Ovary (tissue), 9 donors: ENCODE measurements around the gene SBK3. TPM values are rescaled to one million over a fixed set of nuclear protein-coding genes. Genes with fewer than 3 reads are reported as not detected.
A peak's percentile ranks its signal among the peaks of the same experiment; 100 is the strongest.
"Not testable (repeated sequence)": the region's sequence is repeated elsewhere in the genome, so short reads cannot be mapped to it uniquely, and the experiment has no call there.

ENCODE experiments used
- DNase-seq, 5 donors: peaks; one replicate each; pipeline ENCODE4 v3.0.0-alpha.2; 2019 to 2020
- H3K27ac ChIP-seq, 2 donors: fragments of 200-600 bp; one replicate each; pipeline versions ENCODE4 v1.5.1 to v1.8.0; 2019 to 2022
- H3K27me3 ChIP-seq: fragments of 200-600 bp; one replicate; pipeline ENCODE4 v1.8.0; 2022
- H3K36me3 ChIP-seq: fragments of 200-600 bp; sonication (generic); one replicate; pipeline ENCODE4 v1.5.1; 2019
- H3K4me1 ChIP-seq: one replicate; pipeline ENCODE4 v1.8.1; 2013; ENCODE audit warnings: mild to moderate bottlenecking, moderate library complexity; ENCODE audit not compliant: insufficient read depth
- H3K4me3 ChIP-seq: fragments of 200-600 bp; sonication (generic); one replicate; pipeline ENCODE4 v1.5.1; 2017
- H3K9me3 ChIP-seq, 2 donors: fragments of 200-600 bp in 1 of 2; sonication (generic) in 1 of 2; one replicate each; pipeline versions ENCODE4 v1.5.1 to v1.8.1; 2013 to 2019; ENCODE audit warnings: mild to moderate bottlenecking in 1 of 2, moderate library complexity in 1 of 2
- EP300 ChIP-seq: sonication (generic); formaldehyde crosslinking; IDR thresholded peaks from one replicate; pipeline ENCODE4 v1.6.1; 2017; ENCODE audit warnings: antibody characterized with exemption
- POLR2A ChIP-seq: fragments of 450-650 bp; IDR thresholded peaks from one replicate; pipeline ENCODE4 v1.6.1; 2017; ENCODE audit warnings: antibody characterized with exemption, mild to moderate bottlenecking, moderate library complexity
- WGBS, 3 donors: extraction: QIAGEN DNeasy Blood & Tissue Kit in 1 of 3; methylation state at CpG; one replicate each; pipeline versions ENCODE4 v1.1.5 to v1.1.7; 2013 to 2017; 5-methylcytosine and 5-hydroxymethylcytosine counted together
- intact Hi-C, 4 donors: fragments of 100-400 bp; cut with DNase I; formaldehyde crosslinking; loops; one replicate each; pipeline versions ENCODE4 v1.11.0 to v1.15.1; 2022 to 2023
- polyA plus RNA-seq, 2 donors: library from polyadenylated mRNA; stranded (reverse); fragments of 200-250 nt in 1 of 2; fragments of 350-450 nt in 1 of 2; fragmentation: Illumina TruSeq in 1 of 2; extraction: RNeasy Lipid Tissue Mini Kit (QIAGEN cat#74804) in 1 of 2; gene quantifications; one replicate each; pipeline ENCODE4 v1.2.3, GENCODE V29; 2013 to 2014
- total RNA-seq, 7 donors: library from RNA; depleted of rRNA in 2 of 7; stranded (reverse); fragments of >200 nt in 2 of 7; fragmentation: NEBNext Ultra II Directional in 3 of 7; extraction: Animal tissue kit (Norgen Biotek cat#: 25700) in 3 of 7; gene quantifications; one replicate each; pipeline versions ENCODE4 v1.1.0 to v1.2.4, GENCODE V29; 2016 to 2023
- TF ChIP-seq, protein P1 (sequence below), 3 donors: fragments of 450-650 bp in 2 of 3; fragments of 200-600 bp in 1 of 3; IDR thresholded peaks; one replicate each; pipeline versions ENCODE4 v1.5.1 to v1.8.0; 2016 to 2022; ENCODE audit warnings: antibody characterized with exemption in 3 of 3, mild to moderate bottlenecking in 1 of 3
- donor health status: DM: no; HTN: no; CAD: no; lungs with moderate emphysema.
- donor health status: DM: no; HTN: no; CAD: no.
- donor health status: Bipolar disorder and iron deficiency.
- donor health status: DM: yes; HTN: yes; CAD: no.
- donor health status: DM: no; HTN: no; CAD: no.
- donor health status: DM: yes; HTN: yes; CAD: no.

The SBK3 gene
- total and polyA plus RNA-seq, 9 donors, result 0.17 to 0.34 (median 0.26) TPM; not detected in 5

DNA sequence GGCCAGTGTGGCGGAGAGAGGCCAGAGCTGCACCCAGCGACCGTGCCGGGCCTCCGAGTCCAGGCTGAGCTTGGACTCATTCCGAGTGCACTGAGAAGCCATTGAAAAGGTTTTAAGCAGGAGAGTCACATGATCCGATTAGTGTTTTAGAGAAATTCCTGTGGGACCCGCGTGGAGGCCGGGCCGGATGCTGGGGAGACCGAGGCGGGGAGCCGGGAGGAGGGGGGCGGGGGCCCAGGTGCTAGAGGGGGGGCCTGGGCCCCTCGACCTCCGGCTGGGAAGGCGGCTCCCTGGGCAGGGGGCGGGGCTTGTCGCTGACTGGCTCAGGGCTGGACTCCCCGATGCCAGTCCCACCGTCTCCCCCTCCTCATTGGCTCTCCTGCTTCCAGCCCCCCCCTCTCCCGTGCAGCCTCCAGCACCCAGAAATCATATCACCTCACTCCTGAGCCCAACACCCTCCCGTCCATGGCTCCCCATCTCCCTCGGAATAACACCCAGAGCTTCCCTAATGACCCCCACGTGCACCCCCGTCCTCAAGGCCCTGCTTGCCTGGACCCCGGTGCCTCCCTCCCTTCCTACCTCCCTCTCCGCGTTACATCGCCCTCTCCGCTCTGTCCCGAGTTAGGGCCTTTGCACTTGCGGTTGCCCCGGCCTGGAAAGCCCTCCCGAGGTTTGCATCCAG, 40.5 kb upstream of the SBK3 start:
- TF ChIP-seq EP300 (no peak), POLR2A (no peak)
- TF ChIP-seq, protein P1, sequence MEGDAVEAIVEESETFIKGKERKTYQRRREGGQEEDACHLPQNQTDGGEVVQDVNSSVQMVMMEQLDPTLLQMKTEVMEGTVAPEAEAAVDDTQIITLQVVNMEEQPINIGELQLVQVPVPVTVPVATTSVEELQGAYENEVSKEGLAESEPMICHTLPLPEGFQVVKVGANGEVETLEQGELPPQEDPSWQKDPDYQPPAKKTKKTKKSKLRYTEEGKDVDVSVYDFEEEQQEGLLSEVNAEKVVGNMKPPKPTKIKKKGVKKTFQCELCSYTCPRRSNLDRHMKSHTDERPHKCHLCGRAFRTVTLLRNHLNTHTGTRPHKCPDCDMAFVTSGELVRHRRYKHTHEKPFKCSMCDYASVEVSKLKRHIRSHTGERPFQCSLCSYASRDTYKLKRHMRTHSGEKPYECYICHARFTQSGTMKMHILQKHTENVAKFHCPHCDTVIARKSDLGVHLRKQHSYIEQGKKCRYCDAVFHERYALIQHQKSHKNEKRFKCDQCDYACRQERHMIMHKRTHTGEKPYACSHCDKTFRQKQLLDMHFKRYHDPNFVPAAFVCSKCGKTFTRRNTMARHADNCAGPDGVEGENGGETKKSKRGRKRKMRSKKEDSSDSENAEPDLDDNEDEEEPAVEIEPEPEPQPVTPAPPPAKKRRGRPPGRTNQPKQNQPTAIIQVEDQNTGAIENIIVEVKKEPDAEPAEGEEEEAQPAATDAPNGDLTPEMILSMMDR (IDR thresholded peaks at IDR 0.05), result no peak
- Histone ChIP-seq H3K9me3 (no peaks in the 10 kb centered on the region), H3K27ac (peak overlapping the region in 1 of 2 donors; percentile 55), H3K36me3 (no peaks in the 10 kb centered on the region), H3K4me3 (peak overlapping the region; percentile 29), H3K27me3 (no peaks in the 10 kb centered on the region), H3K4me1 (peaks cover 10% of the 10 kb centered on the region)
- 1 to 2% (median 1%) methylated on average over 29 to 36 of the region's 36 CpGs for WGBS, 3 donors
- intact Hi-C loops, result no loop called here
- peak; percentile 85 to 92 (median 90) for DNase-seq

- H3K27ac ChIP-seq, result no peak overlapping the region
- no peaks in the 10 kb centered on the region for H3K9me3 ChIP-seq
- no peaks in the 10 kb centered on the region for H3K36me3 ChIP-seq
- peaks cover 10% of the 10 kb centered on the region for H3K4me1 ChIP-seq
- WGBS, 3 donors, result 75 to 88% (median 79%) methylated on average over 11 of the region's 11 CpGs
- no peak for DNase-seq
- no peak overlapping the region for H3K4me3 ChIP-seq
- TF ChIP-seq, protein P1 (IDR thresholded peaks at IDR 0.05), result no peak
- TF ChIP-seq EP300 (no peak), POLR2A (no peak)
- H3K27me3 ChIP-seq, result no peaks in the 10 kb centered on the region
- intact Hi-C loops, result no loop called here
Observed at GRCh38 chr19:55584871-55585270, 39.5 kb upstream of the SBK3 start.

DNA sequence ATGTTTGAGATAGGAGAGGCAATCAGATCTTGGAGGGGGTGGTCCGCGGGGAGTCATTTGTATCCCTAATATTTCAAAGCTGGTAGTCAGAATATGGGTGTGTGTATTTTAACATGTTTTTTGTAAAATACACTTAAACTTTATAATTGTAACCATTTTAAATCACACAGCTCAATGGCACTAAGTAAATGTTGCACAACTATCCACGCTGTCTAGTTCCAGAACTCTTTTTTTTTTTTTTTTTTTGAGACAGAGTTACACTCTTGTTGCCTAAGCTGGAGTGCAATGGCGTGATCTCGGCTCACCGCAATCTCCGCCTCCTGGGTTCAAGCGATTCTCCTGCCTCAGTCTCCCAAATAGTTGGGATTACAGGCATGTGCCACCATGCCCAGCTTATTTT, 38.6 kb upstream of the SBK3 start:
- H3K4me3 ChIP-seq, H3K36me3 ChIP-seq, H3K27ac ChIP-seq, H3K27me3 ChIP-seq, intact Hi-C loops, DNase-seq, H3K9me3 ChIP-seq: not testable (repeated sequence)
- H3K4me1 ChIP-seq, result peaks cover 13% of the 10 kb centered on the region
- WGBS, 3 donors, result 63 to 72% (median 71%) methylated on average over 8 of the region's 8 CpGs

DNA sequence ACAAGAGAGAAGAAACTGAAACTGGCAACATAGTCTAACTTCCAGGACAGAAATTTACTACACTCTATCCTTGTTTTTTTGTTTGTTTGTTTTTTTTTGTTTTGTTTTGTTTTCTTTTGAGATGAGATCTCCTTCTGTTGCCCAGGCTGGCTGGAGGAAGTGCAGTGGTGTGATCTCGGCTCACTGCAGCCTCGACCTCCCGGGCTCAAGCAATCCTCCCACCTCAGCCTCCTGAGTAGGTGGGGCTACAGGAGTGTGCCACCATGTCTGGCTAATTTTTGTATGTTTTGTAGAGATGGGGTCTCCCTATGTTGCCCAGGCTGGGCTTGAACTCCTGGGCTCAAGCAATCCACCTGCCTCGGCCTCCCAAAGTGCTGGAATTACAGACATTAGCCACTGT, 36.9 kb upstream of the SBK3 start:
- intact Hi-C loops, result not testable (repeated sequence)
- peak overlapping the region in 1 of 2 donors; percentile 11 for H3K27ac ChIP-seq
- 32 to 40% (median 34%) methylated on average over 4 of the region's 4 CpGs for WGBS, 3 donors

DNA sequence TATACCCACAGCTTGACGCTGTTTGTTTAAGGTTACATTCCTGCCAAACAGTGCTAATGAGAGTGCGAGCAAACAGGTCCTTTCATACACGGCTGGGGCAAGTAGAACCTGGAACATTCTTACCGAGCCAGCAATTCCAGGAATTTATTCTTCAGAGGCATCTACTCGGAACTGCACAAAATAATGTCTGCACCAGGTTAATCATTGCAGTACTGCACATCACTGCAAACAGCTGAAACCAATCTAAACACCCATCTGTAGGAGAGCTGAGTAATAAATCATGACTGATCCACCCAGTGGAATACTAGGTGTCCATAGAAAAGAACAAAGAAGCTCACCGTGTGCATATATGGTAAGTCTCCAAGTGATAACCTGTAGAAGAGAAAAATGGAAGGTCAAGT, 36.5 kb upstream of the SBK3 start:
- Histone ChIP-seq H3K4me1 (peaks cover 11% of the 10 kb centered on the region), H3K4me3 (no peak overlapping the region), H3K27me3 (no peaks in the 10 kb centered on the region), H3K27ac (no peak overlapping the region), H3K36me3 (no peaks in the 10 kb centered on the region), H3K9me3 (no peaks in the 10 kb centered on the region)
- TF ChIP-seq, protein P1 (IDR thresholded peaks at IDR 0.05), result no peak
- TF ChIP-seq POLR2A (no peak), EP300 (no peak)
- WGBS, 3 donors, result 0 to 5% (median 4%) methylated on average over 6 of the region's 6 CpGs
- intact Hi-C loops, result no loop called here
- no peak for DNase-seq

More for the DNA sequence above, 36.9 kb upstream of the SBK3 start:
- H3K9me3 ChIP-seq, H3K4me3 ChIP-seq, H3K36me3 ChIP-seq, H3K27me3 ChIP-seq, DNase-seq: not testable (repeated sequence)
- peaks cover 11% of the 10 kb centered on the region for H3K4me1 ChIP-seq
